ENCODE results near the gene LRRC59. TPM values are rescaled to one million over a fixed set of nuclear protein-coding genes. Genes with fewer than 3 reads are reported as not detected.

The LRRC59 gene
- total and polyA plus RNA-seq, 2 of the 13 experiments (the other 11 are each of a cell fraction or from before 2014, with no cell fraction given): 87.3 to 222 TPM

GRCh38 chr17:50397111-50397918 lies at the start of gene LRRC59 (continued):
- TF ChIP-seq ZNF660 (CRISPR knock-in tag; IDR thresholded peaks at IDR 0.05; ENCODE audit: borderline replicate concordance, low read depth) (0 out of 2 replicates have a peak, but pooled peaks have one; percentile 60), IRF1 (CRISPR knock-in tag; IDR thresholded peaks at IDR 0.05; ENCODE audit: low read depth) (peak; percentile 41; the same call in 1 of the 2 replicates), ZNF775 (CRISPR knock-in tag; IDR thresholded peaks at IDR 0.05; ENCODE audit: borderline replicate concordance) (peak; percentile 26; the same call in 1 of the 2 replicates), FLYWCH1 (CRISPR knock-in tag; IDR thresholded peaks at IDR 0.05) (peak; percentile 96; the same call in 1 of the 2 replicates), JUNB (CRISPR knock-in tag; IDR thresholded peaks at IDR 0.05; ENCODE audit: borderline replicate concordance) (peak; percentile 82), ZNF552 (CRISPR knock-in tag; IDR thresholded peaks at IDR 0.05; ENCODE audit: borderline replicate concordance) (peak; percentile 97), TIGD3 (CRISPR knock-in tag; IDR thresholded peaks at IDR 0.05; ENCODE audit: borderline replicate concordance) (peak; percentile 98), ZNF761 (CRISPR knock-in tag; conservative IDR thresholded peaks at IDR 0.05) (peak; percentile 97), FOXO4 (CRISPR knock-in tag; conservative IDR thresholded peaks at IDR 0.05) (no peak), NAIF1 (CRISPR knock-in tag; IDR thresholded peaks at IDR 0.05; ENCODE audit: borderline replicate concordance) (peak; percentile 83; the same call in 1 of the 2 replicates), ZNF674 (CRISPR knock-in tag; IDR thresholded peaks at IDR 0.05; ENCODE audit: low read depth) (peak; percentile 83; the same call in 1 of the 2 replicates), STAG1 (CRISPR knock-in tag; IDR thresholded peaks at IDR 0.05) (peak; percentile 68), ZNF570 (CRISPR knock-in tag; IDR thresholded peaks at IDR 0.05; ENCODE audit: borderline replicate concordance) (no peak), MLXIP (CRISPR knock-in tag; IDR thresholded peaks at IDR 0.05; ENCODE audit: borderline replicate concordance) (no peak), TSC22D2 (CRISPR knock-in tag; IDR thresholded peaks at IDR 0.05; ENCODE audit: borderline replicate concordance) (peak; percentile 96)

Data from HepG2 (cell line).